GM21526 (cell line): Measurements from ENCODE around the gene RPL41.

Experiments
- ATAC-seq: cut with Tn5 transposase; IDR thresholded peaks from one replicate; pipeline ENCODE4 v1.9.1; 2021; ENCODE audit warnings: moderate library complexity; ENCODE audit not compliant: unreplicated experiment, low FRiP score

Gene RPL41

GRCh38 chr12:56126732-56127239, 10.4 kb downstream of the RPL41 start:
- no peak for ATAC-seq

GRCh38 chr12:56127485-56127887, 11.1 kb downstream of the RPL41 start:
- ATAC-seq = no peak

GRCh38 chr12:56127888-56128669, 11.6 kb downstream of the RPL41 start, which contains the start of gene ESYT1:
TSS of gene ESYT1 (plus strand) at chr12:56128267. CDS start at chr12:56128320, 53 bp downstream.
- peak; percentile 82 for ATAC-seq

- ATAC-seq = no peak
Measured at GRCh38 chr12:56128670-56129205, 12.3 kb downstream of the RPL41 start.

DNA sequence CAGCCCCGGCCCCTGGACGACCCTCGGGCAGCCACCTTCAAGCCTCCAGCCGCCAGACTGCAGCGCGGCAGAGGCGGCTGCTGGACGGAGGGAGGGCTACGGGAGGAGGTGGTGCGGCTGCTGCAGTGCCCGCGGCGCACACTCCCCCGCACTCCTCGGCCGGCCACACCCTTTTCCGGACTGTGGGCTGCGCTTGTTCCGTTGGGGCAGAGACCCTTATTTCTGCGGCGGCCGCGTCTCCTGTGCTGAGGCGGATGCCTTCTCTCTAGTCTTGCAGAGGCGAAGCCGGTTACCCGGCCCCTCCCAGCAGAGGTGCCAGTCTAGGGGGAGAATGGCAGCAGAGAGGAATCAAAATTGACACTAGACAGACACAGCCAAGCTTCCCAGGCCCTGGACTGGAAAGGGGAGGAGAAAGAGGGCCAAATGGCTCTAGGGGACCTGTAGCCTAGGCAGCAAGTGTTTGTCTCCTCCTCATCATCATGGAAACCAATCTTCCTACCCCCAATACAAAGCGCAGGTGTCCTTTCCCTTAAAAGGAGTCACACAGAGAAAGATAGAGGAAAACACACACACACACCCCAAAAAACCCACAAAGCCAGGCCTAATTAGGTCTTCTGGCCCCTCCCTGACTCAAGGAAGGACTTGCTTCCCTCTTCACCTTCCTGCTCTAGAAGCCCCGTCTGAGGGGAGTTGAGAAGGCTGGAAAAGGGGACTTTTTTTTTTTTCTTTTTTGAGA, 12.9 kb downstream of the RPL41 start:
- no peak for ATAC-seq

DNA sequence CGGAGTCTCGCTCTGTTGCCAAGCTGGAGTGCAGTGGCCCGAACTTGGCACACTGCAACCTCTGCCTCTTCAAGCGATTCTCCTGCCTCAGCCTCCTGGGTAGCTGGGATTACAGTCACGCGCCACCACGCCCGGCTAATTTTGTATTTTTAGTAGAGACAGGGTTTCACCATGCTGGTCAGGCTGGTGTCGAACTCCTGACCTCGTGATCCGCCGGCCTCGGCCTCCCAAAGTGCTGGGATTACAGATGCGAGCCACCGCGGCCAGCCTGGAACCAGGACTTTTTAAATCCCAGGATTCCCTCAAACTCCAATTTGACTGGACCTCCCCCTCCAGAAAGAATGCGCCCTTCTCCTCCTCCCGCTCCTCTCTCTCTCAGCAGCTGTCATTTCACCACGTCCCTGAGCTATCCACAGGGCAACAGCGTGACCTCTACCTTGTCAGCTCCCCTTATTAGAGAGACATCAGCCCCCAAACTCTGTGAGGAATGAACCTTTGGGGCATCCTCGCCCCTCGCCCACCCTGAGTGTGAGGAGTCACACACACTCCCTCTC, 13.6 kb downstream of the RPL41 start:
- ATAC-seq = no peak

- ATAC-seq = no peak
Measured at GRCh38 chr12:56130876-56131275, 14.4 kb downstream of the RPL41 start.

- ATAC-seq = no peak
Measured at GRCh38 chr12:56134897-56135296, 18.5 kb downstream of the RPL41 start.

DNA sequence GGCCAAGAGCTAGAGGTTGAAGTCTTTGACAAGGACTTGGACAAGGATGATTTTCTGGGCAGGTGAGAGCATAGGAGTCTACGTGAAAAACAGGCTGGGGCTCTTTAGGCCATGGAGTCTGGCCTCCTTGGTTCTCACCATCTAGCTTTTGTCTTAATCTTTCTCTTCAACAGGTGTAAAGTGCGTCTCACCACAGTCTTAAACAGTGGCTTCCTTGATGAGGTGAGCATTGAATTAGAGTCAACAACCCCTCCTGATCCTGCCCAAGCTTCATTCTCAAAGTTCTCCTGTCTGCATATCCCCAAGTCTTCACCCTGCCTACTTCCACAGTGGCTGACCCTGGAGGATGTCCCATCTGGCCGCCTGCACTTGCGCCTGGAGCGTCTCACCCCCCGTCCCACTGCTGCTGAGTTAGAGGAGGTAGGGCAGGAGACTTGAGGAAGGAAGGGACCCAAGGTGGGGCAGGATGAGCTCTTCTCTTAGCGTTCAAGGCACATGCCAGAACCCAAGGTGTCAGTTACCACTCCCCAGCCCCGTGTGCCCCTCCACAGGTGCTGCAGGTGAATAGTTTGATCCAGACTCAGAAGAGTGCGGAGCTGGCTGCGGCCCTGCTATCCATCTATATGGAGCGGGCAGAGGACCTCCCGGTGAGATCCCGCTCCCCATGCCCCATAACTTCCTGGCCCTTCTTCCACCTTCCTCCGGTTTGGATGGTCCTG, 21.6 kb downstream of the RPL41 start:
- no peak for ATAC-seq

GRCh38 chr12:56141946-56142784, 25.7 kb downstream of the RPL41 start:
- no peak for ATAC-seq

DNA sequence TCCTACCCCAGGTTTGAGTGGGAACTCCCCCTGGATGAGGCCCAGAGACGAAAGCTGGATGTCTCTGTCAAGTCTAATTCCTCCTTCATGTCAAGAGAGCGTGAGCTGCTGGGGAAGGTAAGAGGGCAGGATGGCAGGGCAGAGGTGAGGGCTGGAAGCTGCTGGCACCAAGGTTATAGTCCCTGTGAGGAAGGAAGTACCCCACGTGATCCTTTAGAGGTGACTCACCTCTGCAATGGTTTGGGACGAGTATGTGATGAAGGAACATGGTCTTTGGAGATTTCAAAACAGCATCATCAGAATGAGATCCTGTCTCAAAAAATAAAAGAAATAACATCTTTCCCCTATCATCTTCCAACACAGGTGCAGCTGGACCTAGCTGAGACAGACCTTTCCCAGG, 26.8 kb downstream of the RPL41 start:
- ATAC-seq = no peak

- no peak for ATAC-seq
Measured at GRCh38 chr12:56143870-56144269, 27.4 kb downstream of the RPL41 start.

DNA sequence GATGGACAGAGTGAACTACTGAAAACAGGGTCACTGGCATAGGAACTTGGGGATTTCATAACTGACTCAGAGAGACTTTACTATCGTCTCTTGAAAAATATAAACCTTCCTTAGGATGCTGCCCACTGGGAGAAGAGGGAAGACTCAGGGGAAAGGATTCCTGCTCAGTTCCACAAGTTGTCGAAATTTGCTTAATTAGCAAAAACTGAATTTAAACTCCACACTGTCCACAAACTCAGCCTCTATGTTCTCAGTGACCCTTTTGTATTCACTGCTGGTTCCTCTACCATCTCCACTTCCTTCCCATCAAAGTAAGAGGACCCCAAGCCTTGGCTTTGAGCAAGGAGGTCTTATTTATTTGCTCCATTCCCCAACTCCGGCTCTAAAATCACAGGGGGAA, 28.8 kb downstream of the RPL41 start:
- no peak for ATAC-seq

DNA sequence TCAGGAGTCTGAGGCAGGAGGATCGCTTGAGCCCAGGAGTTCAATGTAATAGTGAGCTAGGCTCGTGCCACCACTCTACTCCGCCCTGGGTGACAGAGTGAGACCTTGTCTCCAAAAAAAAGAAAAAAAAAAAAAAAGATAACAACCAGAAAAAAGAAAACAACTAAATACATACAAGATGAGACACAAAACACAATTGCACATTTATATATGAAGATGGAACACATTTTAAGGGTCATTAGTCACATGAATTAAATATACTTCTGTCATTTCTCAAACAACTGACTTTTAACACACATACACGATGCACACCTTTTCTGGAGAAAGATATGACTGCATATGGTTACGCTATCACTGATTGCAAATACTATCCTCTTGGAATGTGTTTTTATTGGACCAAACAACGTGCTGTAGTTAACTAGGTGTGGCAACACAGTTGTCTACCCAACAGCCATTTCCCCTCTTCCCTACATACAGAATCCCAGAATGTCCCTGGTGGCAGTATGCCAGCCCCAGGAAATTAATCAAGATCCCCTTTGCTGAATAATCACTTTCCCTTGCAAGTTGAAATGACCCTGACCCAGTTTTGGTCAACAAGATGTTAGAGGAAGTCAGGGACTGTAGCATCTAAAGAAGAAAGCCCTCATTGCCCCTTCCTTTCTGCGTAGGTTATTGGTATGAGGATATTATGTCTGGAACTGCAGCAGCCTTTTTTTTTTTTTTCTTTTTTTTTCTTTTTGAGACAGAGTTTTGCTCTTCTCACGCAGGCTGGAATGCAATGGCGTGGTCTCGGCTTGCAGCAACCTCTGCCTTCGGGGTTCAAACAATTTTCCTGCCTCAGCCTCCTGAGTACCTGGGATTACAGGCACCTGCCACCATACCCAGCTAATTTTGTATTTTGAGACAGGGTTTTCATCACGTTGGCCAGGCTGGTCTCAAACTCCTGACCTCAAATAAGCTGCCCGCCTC, 30.3 kb downstream of the RPL41 start:
- no peak for ATAC-seq

GRCh38 chr12:56150563-56150962, 34.1 kb downstream of the RPL41 start:
- no peak for ATAC-seq

GRCh38 chr12:56151672-56152131, 35.3 kb downstream of the RPL41 start:
- peak; percentile 49 for ATAC-seq

DNA sequence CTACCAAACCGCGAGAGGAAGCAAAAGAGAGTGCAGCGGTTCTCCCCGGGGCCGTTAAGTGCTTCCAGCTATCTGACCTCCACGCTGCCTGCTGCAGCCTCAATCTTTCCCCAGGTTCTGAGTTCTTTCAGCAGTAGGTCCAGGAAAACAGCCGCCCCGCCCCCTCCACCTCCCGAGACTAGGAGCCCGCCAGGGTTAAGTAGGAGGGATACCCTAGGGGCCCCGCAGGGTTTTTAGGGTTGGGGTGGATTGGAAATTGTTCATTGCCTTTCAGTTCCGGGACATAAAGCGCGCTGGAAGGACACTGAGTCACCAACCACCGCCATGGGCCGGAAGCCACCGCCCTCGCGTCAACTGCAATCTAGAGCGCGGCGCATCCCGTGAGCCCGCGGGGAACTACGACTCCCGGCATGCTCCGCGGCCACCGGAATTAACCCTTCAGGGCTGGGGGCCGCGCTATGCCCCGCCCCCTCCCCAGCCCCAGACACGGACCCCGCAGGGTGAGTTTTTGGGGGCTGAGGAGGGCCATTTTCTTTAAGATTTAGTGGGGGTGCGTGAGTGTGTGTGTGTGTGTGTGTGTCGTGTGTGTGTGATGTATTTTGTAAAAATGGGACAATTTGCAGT, 35.8 kb downstream of the RPL41 start, which contains the start of gene MYL6B:
TSS of gene MYL6B (plus strand) at position 456 of the 624 bp plus-strand sequence. CDS start 1,332 bp downstream, outside the sequence.
- ATAC-seq = peak; percentile 68
